GM19324 (cell line): Measurements from ENCODE around the gene MINDY2.
"Not testable (repeated sequence)": the region's sequence is repeated elsewhere in the genome, so short reads cannot be mapped to it uniquely, and the experiment has no call there.

Source experiments
- ATAC-seq: cut with Tn5 transposase; IDR thresholded peaks from one replicate; pipeline ENCODE4 v1.9.1; 2021; ENCODE audit warnings: mild to moderate bottlenecking, moderate library complexity; ENCODE audit not compliant: unreplicated experiment, low FRiP score

MINDY2 gene

GRCh38 chr15:58795825-58796224 lies 24.7 kb downstream of the MINDY2 start:
- ATAC-seq: no peak

GRCh38 chr15:58797505-58797904 lies 26.4 kb downstream of the MINDY2 start:
- ATAC-seq: no peak

- ATAC-seq: no peak
Measured at GRCh38 chr15:58805095-58805494, 34.0 kb downstream of the MINDY2 start.

GRCh38 chr15:58823267-58823666 lies 52.2 kb downstream of the MINDY2 start:
- ATAC-seq: not testable (repeated sequence)

GRCh38 chr15:58830556-58830955 lies 59.5 kb downstream of the MINDY2 start:
- ATAC-seq: no peak

GRCh38 chr15:58833681-58834426 lies 62.8 kb downstream of the MINDY2 start:
- not testable (repeated sequence) for ATAC-seq

- ATAC-seq: no peak
Measured at GRCh38 chr15:58839485-58839884, 68.4 kb downstream of the MINDY2 start.

- no peak for ATAC-seq
Measured at GRCh38 chr15:58840048-58840447, 68.9 kb downstream of the MINDY2 start.

- no peak for ATAC-seq
Measured at GRCh38 chr15:58842713-58843396, 71.8 kb downstream of the MINDY2 start.

GRCh38 chr15:58851205-58851604 lies 80.1 kb downstream of the MINDY2 start:
- not testable (repeated sequence) for ATAC-seq

GRCh38 chr15:58852347-58852746 lies 81.2 kb downstream of the MINDY2 start:
- ATAC-seq: no peak

GRCh38 chr15:58854593-58854992 lies 83.5 kb downstream of the MINDY2 start:
- no peak for ATAC-seq

- no peak for ATAC-seq
Measured at GRCh38 chr15:58856086-58856485, 85.0 kb downstream of the MINDY2 start.

- ATAC-seq: not testable (repeated sequence)
Measured at GRCh38 chr15:58856621-58857020, 85.5 kb downstream of the MINDY2 start.

- ATAC-seq: no peak
Measured at GRCh38 chr15:58862326-58862725, 91.2 kb downstream of the MINDY2 start.

GRCh38 chr15:58864602-58865424 lies 93.7 kb downstream of the MINDY2 start:
- ATAC-seq: no peak

- no peak for ATAC-seq
Measured at GRCh38 chr15:58865425-58865880, 94.4 kb downstream of the MINDY2 start.

- ATAC-seq: no peak
Measured at GRCh38 chr15:58867926-58868325, 96.8 kb downstream of the MINDY2 start.

GRCh38 chr15:58870451-58870850 lies 99.3 kb downstream of the MINDY2 start:
- ATAC-seq: no peak

- no peak for ATAC-seq
Measured at GRCh38 chr15:58873267-58873666, 102.2 kb downstream of the MINDY2 start.

GRCh38 chr15:58875343-58875742 lies 104.2 kb downstream of the MINDY2 start:
- ATAC-seq: no peak
